ENCODE data around the gene PSMD1. TPM values are rescaled to one million over a fixed set of nuclear protein-coding genes. Genes with fewer than 3 reads are reported as not detected.

Gene PSMD1
- total RNA-seq, 4 donors from 2014 or later = 47.3 to 55.2 (median 52.3) TPM

- intact Hi-C loops (cut with DNase I) = no loop called here
- Histone ChIP-seq H3K4me1 (peaks cover 22 to 75% (median 52%) of the 10 kb centered on the region in 4 donors), H3K9me3 (no peaks in the 10 kb centered on the region), H3K27ac (replicated peaks in 1 of 4) (peak overlapping the region in 3 of 4 donors; percentile 13 to 57 (median 46)), H3K4me3 (no peak overlapping the region), H3K36me3 (no peaks in the 10 kb centered on the region), H3K27me3 (no peaks in the 10 kb centered on the region)
- 88% methylated on average over 5 of the region's 7 CpGs for WGBS
- TF ChIP-seq CTCF (IDR thresholded peaks at IDR 0.05) = no peak
- TF ChIP-seq POLR2A (IDR thresholded peaks at IDR 0.05; ENCODE audit: low read depth) = no peak
- no peak for TF ChIP-seq EP300 (IDR thresholded peaks at IDR 0.05)
- TF ChIP-seq POLR2AphosphoS5 (IDR thresholded peaks at IDR 0.05) = no peak
- DNase-seq (ENCODE audit: extremely low spot score) = no peak
Measured at GRCh38 chr2:231186325-231186724, 129.7 kb downstream of the PSMD1 start.

GRCh38 chr2:231187736-231188505, 131.3 kb downstream of the PSMD1 start:
- WGBS = 83% methylated on average over 16 of the region's 18 CpGs
- TF ChIP-seq EP300 (IDR thresholded peaks at IDR 0.05) (peak; percentile 7), POLR2AphosphoS5 (IDR thresholded peaks at IDR 0.05) (no peak)
- Histone ChIP-seq H3K4me1 (peaks cover 27 to 78% (median 65%) of the 10 kb centered on the region in 4 donors), H3K36me3 (no peaks in the 10 kb centered on the region), H3K27me3 (no peaks in the 10 kb centered on the region), H3K9me3 (no peaks in the 10 kb centered on the region), H3K4me3 (no peak overlapping the region), H3K27ac (replicated peaks in 1 of 4) (peak overlapping the region; percentile 11 to 96 (median 94))
- intact Hi-C loops (cut with DNase I) = no loop called here
- DNase-seq (ENCODE audit: extremely low spot score) = no peak

- no peak overlapping the region for H3K4me3 ChIP-seq
- intact Hi-C loops (cut with DNase I) = no loop called here
- no peak for DNase-seq (ENCODE audit: extremely low spot score)
- 95% methylated on average over 6 of the region's 6 CpGs for WGBS
- no peak for TF ChIP-seq POLR2A (IDR thresholded peaks at IDR 0.05; ENCODE audit: low read depth)
- no peak for TF ChIP-seq EP300 (IDR thresholded peaks at IDR 0.05)
- TF ChIP-seq POLR2AphosphoS5 (IDR thresholded peaks at IDR 0.05) = no peak
- TF ChIP-seq CTCF (IDR thresholded peaks at IDR 0.05) = no peak
- H3K27me3 ChIP-seq = no peaks in the 10 kb centered on the region
- H3K36me3 ChIP-seq = no peaks in the 10 kb centered on the region
- H3K9me3 ChIP-seq = no peaks in the 10 kb centered on the region
- H3K27ac ChIP-seq (replicated peaks in 1 of 4) = peak overlapping the region; percentile 93 to 96 (median 94)
- H3K4me1 ChIP-seq = peaks cover 27 to 81% (median 71%) of the 10 kb centered on the region in 4 donors
Measured at GRCh38 chr2:231188506-231189170, 132.0 kb downstream of the PSMD1 start.

GRCh38 chr2:231189171-231189530, 132.5 kb downstream of the PSMD1 start:
- 89% methylated on average over 6 of the region's 8 CpGs for WGBS
- Histone ChIP-seq H3K9me3 (no peaks in the 10 kb centered on the region), H3K27me3 (no peaks in the 10 kb centered on the region), H3K4me3 (no peak overlapping the region), H3K4me1 (peaks cover 27 to 81% (median 71%) of the 10 kb centered on the region in 4 donors), H3K27ac (replicated peaks in 1 of 4) (peak overlapping the region; percentile 93 to 96 (median 94)), H3K36me3 (no peaks in the 10 kb centered on the region)
- intact Hi-C loops (cut with DNase I) = no loop called here
- DNase-seq (ENCODE audit: extremely low spot score) = no peak
- TF ChIP-seq EP300 (IDR thresholded peaks at IDR 0.05) (no peak), POLR2A (IDR thresholded peaks at IDR 0.05; ENCODE audit: low read depth) (no peak), CTCF (IDR thresholded peaks at IDR 0.05) (no peak), POLR2AphosphoS5 (IDR thresholded peaks at IDR 0.05) (no peak)

Data from esophagus muscularis mucosa (tissue), 4 donors.